Endothelial cell of umbilical vein (primary cell): ENCODE results near the gene KRT71.

Experiments used
- EZH2 ChIP-seq: IDR thresholded peaks from 2 replicates; pipeline ENCODE4 v1.6.1; 2012; ENCODE audit warnings: borderline replicate concordance, low read depth, mild to moderate bottlenecking, moderate library complexity, low read length, inconsistent platforms; ENCODE audit not compliant: severe bottlenecking
- POLR2A ChIP-seq: IDR thresholded peaks from 2 replicates; pipeline ENCODE4 v1.6.1; 2012; ENCODE audit warnings: low read depth, mild to moderate bottlenecking, control low read depth, low read length
- POLR2AphosphoS5 ChIP-seq: IDR thresholded peaks from 2 replicates; pipeline ENCODE4 v1.6.1; 2012; ENCODE audit warnings: low read depth, mild to moderate bottlenecking, control low read depth, low read length, moderate library complexity; ENCODE audit not compliant: insufficient read depth
- TF ChIP-seq, protein P1 (sequence below), 2 donors: IDR thresholded peaks; 1 replicate in 1 of 2; 2 replicates in 1 of 2; pipeline ENCODE4 v1.5.1; 2011; ENCODE audit warnings: low read length in 2 of 2, mild to moderate bottlenecking in 2 of 2, moderate library complexity in 2 of 2, control low read depth in 1 of 2, inconsistent platforms in 1 of 2, low read depth in 1 of 2; ENCODE audit not compliant: insufficient read depth in 1 of 2; ENCODE audit errors: extremely low read depth in 1 of 2

DNA sequence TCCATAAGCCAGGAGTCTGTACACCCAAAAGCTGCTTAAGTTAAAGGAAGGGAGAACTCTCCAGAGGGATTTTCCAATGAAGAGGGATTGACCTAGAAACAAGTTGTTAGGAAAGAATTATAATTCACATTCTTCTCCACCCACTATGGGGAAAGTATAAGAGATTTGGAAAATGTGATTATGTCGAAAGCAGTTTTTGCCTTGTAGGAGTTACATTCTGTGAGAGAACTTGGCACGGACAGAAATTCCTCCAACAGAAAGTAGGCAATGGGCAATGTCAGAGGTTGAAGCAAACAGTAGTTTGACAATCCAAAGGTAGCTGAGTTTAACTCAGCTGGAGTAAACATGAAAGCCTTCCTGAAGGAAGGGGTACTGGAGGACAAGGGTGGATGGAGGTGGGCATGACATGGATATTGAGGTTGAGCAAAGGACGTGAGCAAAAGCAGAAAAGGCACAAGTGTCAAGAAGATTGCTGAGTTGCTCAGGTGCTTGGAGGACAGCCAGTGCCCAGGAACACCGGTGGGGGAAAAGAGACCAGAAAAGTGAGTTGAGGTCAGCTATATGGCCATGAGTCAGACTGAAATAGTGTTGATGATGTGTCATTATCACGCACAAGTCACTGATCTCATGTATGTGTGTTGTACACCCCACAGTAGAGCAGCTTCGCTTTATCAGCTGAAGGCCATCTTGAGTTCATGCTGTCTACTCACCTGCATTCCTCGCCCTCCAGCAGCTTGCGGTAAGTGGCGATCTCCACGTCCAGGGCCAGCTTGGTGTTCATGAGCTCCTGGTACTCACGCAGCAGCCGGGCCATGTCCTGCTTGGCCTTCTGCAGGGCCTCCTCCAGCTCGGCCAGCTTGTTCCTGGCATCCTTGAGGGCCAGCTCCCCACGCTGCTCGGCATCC lies 36.8 kb downstream of the KRT71 start:
- TF ChIP-seq, protein P1, sequence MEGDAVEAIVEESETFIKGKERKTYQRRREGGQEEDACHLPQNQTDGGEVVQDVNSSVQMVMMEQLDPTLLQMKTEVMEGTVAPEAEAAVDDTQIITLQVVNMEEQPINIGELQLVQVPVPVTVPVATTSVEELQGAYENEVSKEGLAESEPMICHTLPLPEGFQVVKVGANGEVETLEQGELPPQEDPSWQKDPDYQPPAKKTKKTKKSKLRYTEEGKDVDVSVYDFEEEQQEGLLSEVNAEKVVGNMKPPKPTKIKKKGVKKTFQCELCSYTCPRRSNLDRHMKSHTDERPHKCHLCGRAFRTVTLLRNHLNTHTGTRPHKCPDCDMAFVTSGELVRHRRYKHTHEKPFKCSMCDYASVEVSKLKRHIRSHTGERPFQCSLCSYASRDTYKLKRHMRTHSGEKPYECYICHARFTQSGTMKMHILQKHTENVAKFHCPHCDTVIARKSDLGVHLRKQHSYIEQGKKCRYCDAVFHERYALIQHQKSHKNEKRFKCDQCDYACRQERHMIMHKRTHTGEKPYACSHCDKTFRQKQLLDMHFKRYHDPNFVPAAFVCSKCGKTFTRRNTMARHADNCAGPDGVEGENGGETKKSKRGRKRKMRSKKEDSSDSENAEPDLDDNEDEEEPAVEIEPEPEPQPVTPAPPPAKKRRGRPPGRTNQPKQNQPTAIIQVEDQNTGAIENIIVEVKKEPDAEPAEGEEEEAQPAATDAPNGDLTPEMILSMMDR (IDR thresholded peaks at IDR 0.05; ENCODE audit: extremely low read depth in 1 of 2, insufficient read depth in 1 of 2, low read depth in 1 of 2, low read length in 2 of 2), result no peak
- no peak for TF ChIP-seq EZH2
- no peak for TF ChIP-seq POLR2A
- TF ChIP-seq POLR2AphosphoS5, result no peak
